H1 (cell line): ENCODE results near the gene TMEM183A.

Experiments
- BRCA1 ChIP-seq: IDR thresholded peaks from 2 replicates; pipeline ENCODE4 v1.6.1; 2012; ENCODE audit warnings: low read depth, low read length, improper control_type of control experiment
- CBX5 ChIP-seq: fragments of 300-800, 300-1000 bp; sonication (generic); IDR thresholded peaks from 2 replicates; pipeline ENCODE4 v1.7.1; 2016; ENCODE audit warnings: antibody characterized with exemption, low read length, low read depth
- CTCF ChIP-seq, 3 experiments: IDR thresholded peaks; 1 replicate in 2 of 3; 2 replicates in 1 of 3; pipeline versions ENCODE4 v1.5.1 to v1.6.1; 2011; ENCODE audit warnings: low read length in 3 of 3, mild to moderate bottlenecking in 3 of 3, inconsistent platforms in 2 of 3, low read depth in 1 of 3, moderate library complexity in 1 of 3; ENCODE audit not compliant: insufficient read depth in 1 of 3; ENCODE audit errors: control extremely low read depth in 1 of 3
- EZH2 ChIP-seq: fragments of 200-600 bp; sonication (generic); IDR thresholded peaks from 2 replicates; pipeline ENCODE4 v1.7.1; 2012; ENCODE audit warnings: low read depth, mild to moderate bottlenecking, moderate library complexity, low read length, inconsistent platforms; ENCODE audit not compliant: severe bottlenecking
- POLR2A ChIP-seq, 2 experiments: IDR thresholded peaks; 1 replicate in 1 of 2; 2 replicates in 1 of 2; pipeline ENCODE4 v1.6.1; 2011; ENCODE audit warnings: low read depth in 2 of 2, low read length in 2 of 2, mild to moderate bottlenecking in 2 of 2; ENCODE audit errors: control extremely low read depth in 1 of 2
- RAD21 ChIP-seq, 2 experiments: IDR thresholded peaks in 1 of 2; conservative IDR thresholded peaks in 1 of 2; 2 replicates each; pipeline ENCODE4 v1.6.1; 2011; ENCODE audit warnings: low read depth in 2 of 2, low read length in 2 of 2, improper control_type of control experiment in 1 of 2, inconsistent platforms in 1 of 2, mild to moderate bottlenecking in 1 of 2, moderate library complexity in 1 of 2
- SP4 ChIP-seq: IDR thresholded peaks from 2 replicates; pipeline ENCODE4 v1.6.1; 2012; ENCODE audit warnings: low read length, inconsistent platforms
- SUZ12 ChIP-seq: fragments of 200-600 bp; sonication (generic); IDR thresholded peaks from 2 replicates; pipeline ENCODE4 v1.6.1; 2012; ENCODE audit warnings: mild to moderate bottlenecking, inconsistent platforms, low read length, moderate library complexity, mixed read lengths
- TAF7 ChIP-seq: optimal IDR thresholded peaks from 2 replicates; pipeline ENCODE3; 2011; ENCODE audit warnings: low read depth, mild to moderate bottlenecking, inconsistent platforms, low read length, moderate library complexity, borderline replicate concordance
- USF2 ChIP-seq: IDR thresholded peaks from 2 replicates; pipeline ENCODE4 v1.6.1; 2011; ENCODE audit warnings: low read length, improper control_type of control experiment
- YY1 ChIP-seq: IDR thresholded peaks from 2 replicates; pipeline ENCODE4 v1.6.1; 2011; ENCODE audit warnings: low read depth, mild to moderate bottlenecking, low read length

- no peak for TF ChIP-seq CTCF (IDR thresholded peaks at IDR 0.05; ENCODE audit: control extremely low read depth in 1 of 3, insufficient read depth in 1 of 3, low read depth in 1 of 3, low read length in 3 of 3)
- no peak for TF ChIP-seq TAF7
- TF ChIP-seq CBX5, result no peak
- TF ChIP-seq BRCA1, result no peak
- TF ChIP-seq RAD21 (IDR thresholded peaks at IDR 0.05 in 1 of 2, conservative IDR thresholded peaks at IDR 0.05 in 1 of 2; ENCODE audit: low read depth in 2 of 2, low read length in 2 of 2), result no peak
- no peak for TF ChIP-seq SP4
- no peak for TF ChIP-seq POLR2A (IDR thresholded peaks at IDR 0.05; ENCODE audit: control extremely low read depth in 1 of 2, low read depth in 2 of 2, low read length in 2 of 2)
- TF ChIP-seq SUZ12, result no peak
- TF ChIP-seq USF2, result no peak
- no peak for TF ChIP-seq YY1
- no peak for TF ChIP-seq EZH2
Measured at GRCh38 chr1:202981939-202982338, 25.2 kb upstream of the TMEM183A start.
